IPS-NIHi7 (cell line): Measurements from ENCODE around the gene VWA3B.
A peak's percentile ranks its signal among the peaks of the same experiment; 100 is the strongest.

Experiments used
- DNase-seq: peaks from one replicate; pipeline ENCODE4 v3.0.0; 2012; ENCODE audit warnings: mixed read lengths; ENCODE audit errors: extremely low spot score

The VWA3B gene

GRCh38 chr2:98172951-98173350 lies 86.0 kb downstream of the VWA3B start:
- DNase-seq = no peak

- DNase-seq = peak; percentile 72
Observed at GRCh38 chr2:98175811-98176210, 88.8 kb downstream of the VWA3B start.

GRCh38 chr2:98177286-98177685 lies 90.3 kb downstream of the VWA3B start:
- no peak for DNase-seq

- no peak for DNase-seq
Observed at GRCh38 chr2:98177986-98178385, 91.0 kb downstream of the VWA3B start.

- DNase-seq = no peak
Observed at GRCh38 chr2:98180456-98180855, 93.5 kb downstream of the VWA3B start.

- DNase-seq = no peak
Observed at GRCh38 chr2:98181346-98181745, 94.4 kb downstream of the VWA3B start.

- no peak for DNase-seq
Observed at GRCh38 chr2:98185801-98186200, 98.8 kb downstream of the VWA3B start.

GRCh38 chr2:98187194-98187593 lies 100.2 kb downstream of the VWA3B start:
- no peak for DNase-seq

GRCh38 chr2:98188351-98189046 lies 101.5 kb downstream of the VWA3B start:
- no peak for DNase-seq

- DNase-seq = no peak
Observed at GRCh38 chr2:98191883-98192282, 104.9 kb downstream of the VWA3B start.

- no peak for DNase-seq
Observed at GRCh38 chr2:98201576-98201975, 114.6 kb downstream of the VWA3B start.

GRCh38 chr2:98205889-98206288 lies 118.9 kb downstream of the VWA3B start:
- no peak for DNase-seq

GRCh38 chr2:98212092-98213000 lies 125.4 kb downstream of the VWA3B start:
- no peak for DNase-seq

GRCh38 chr2:98216616-98217015 lies 129.6 kb downstream of the VWA3B start:
- DNase-seq = no peak

- no peak for DNase-seq
Observed at GRCh38 chr2:98219152-98219551, 132.2 kb downstream of the VWA3B start.

- DNase-seq = no peak
Observed at GRCh38 chr2:98233941-98234340, 147.0 kb downstream of the VWA3B start.

GRCh38 chr2:98234776-98235175 lies 147.8 kb downstream of the VWA3B start:
- DNase-seq = no peak

GRCh38 chr2:98236935-98237334 lies 150.0 kb downstream of the VWA3B start:
- DNase-seq = no peak

- DNase-seq = no peak
Observed at GRCh38 chr2:98240786-98241398, 153.9 kb downstream of the VWA3B start.

GRCh38 chr2:98241592-98241991 lies 154.6 kb downstream of the VWA3B start:
- no peak for DNase-seq

GRCh38 chr2:98242003-98242402 lies 155.0 kb downstream of the VWA3B start:
- DNase-seq = no peak

GRCh38 chr2:98245491-98245890 lies 158.5 kb downstream of the VWA3B start:
- DNase-seq = no peak

GRCh38 chr2:98247383-98247782 lies 160.4 kb downstream of the VWA3B start:
- no peak for DNase-seq
